BJ (cell line): ENCODE measurements around the gene TRAPPC1. TPM values are rescaled to one million over a fixed set of nuclear protein-coding genes. Genes with fewer than 3 reads are reported as not detected.

Experiments used
- CTCF ChIA-PET: fragments of 350-600 bp; formaldehyde crosslinking; extraction: SDS; loops from one replicate; lab custom pipeline; 2021; ENCODE audit warnings: antibody characterized with exemption, inconsistent platforms; lab: Yijun Ruan, JAX
- POLR2A ChIA-PET: fragments of 300-600 bp; sonication (Branson Sonifier 250); formaldehyde crosslinking; extraction: SDS; loops from one replicate; lab custom pipeline; 2021; ENCODE audit warnings: antibody characterized with exemption; lab: Charles Lee
- DNase-seq: peaks from one replicate; pipeline ENCODE4 v3.0.0-alpha.2; 2011; ENCODE audit warnings: low read depth
- H3K27me3 ChIP-seq: 2 replicates; pipeline ENCODE4 v1.6.0; 2011; ENCODE audit warnings: low read length; ENCODE audit not compliant: control insufficient read depth, insufficient read depth
- H3K36me3 ChIP-seq: 2 replicates; pipeline ENCODE4 v1.5.1; 2011; ENCODE audit warnings: low read length; ENCODE audit not compliant: control insufficient read depth, insufficient read depth
- H3K4me3 ChIP-seq: 2 replicates; pipeline ENCODE4 v1.5.1; 2011; ENCODE audit warnings: low read depth, mild to moderate bottlenecking, control low read depth, low read length
- polyA plus RNA-seq: library from polyadenylated mRNA; depleted of rRNA; stranded (reverse); fragments of >200 nt; gene quantifications from 2 replicates; pipeline ENCODE4 v1.2.3, GENCODE V29; 2011
- TF ChIP-seq, protein P1 (sequence below): IDR thresholded peaks from 2 replicates; pipeline ENCODE4 v1.5.1; 2011; ENCODE audit warnings: low read depth, mild to moderate bottlenecking, control low read depth, inconsistent platforms, low read length, moderate library complexity; ENCODE audit not compliant: insufficient read depth

The TRAPPC1 gene
- polyA plus RNA-seq, 1 experiment: 264 TPM

DNA sequence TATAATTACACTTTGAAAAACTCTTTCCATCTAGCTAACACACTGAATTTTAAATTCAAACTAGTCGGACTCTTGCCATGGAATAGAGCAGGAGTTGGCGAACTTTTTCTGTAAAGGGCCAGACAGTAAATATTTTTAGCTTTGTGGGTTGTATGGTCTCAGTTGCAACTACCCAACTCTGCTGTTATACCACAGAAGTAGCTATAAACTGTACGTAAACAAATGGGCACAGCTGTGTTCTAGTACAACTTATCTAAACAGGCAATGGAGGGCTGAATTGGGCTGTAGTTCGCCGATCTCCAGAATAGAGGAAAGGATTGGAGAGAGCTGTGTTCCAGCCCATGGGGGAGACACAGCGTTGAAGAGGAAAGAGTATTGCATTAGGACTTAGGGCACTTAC is 9.0 kb upstream of the TRAPPC1 start:
- H3K4me3 ChIP-seq: no peak overlapping the region
- no peak for DNase-seq
- CTCF ChIA-PET: interaction anchor here (1.5 to 2.7 kb wide), 2 partner anchors 44 to 48 kb away, joined by 3 to 12 read pairs; no protein-coding TSS in a partner anchor
- H3K27me3 ChIP-seq: no peaks in the 10 kb centered on the region
- H3K36me3 ChIP-seq: peaks cover 23% of the 10 kb centered on the region
- POLR2A ChIA-PET: no interaction called here
- TF ChIP-seq, protein P1, sequence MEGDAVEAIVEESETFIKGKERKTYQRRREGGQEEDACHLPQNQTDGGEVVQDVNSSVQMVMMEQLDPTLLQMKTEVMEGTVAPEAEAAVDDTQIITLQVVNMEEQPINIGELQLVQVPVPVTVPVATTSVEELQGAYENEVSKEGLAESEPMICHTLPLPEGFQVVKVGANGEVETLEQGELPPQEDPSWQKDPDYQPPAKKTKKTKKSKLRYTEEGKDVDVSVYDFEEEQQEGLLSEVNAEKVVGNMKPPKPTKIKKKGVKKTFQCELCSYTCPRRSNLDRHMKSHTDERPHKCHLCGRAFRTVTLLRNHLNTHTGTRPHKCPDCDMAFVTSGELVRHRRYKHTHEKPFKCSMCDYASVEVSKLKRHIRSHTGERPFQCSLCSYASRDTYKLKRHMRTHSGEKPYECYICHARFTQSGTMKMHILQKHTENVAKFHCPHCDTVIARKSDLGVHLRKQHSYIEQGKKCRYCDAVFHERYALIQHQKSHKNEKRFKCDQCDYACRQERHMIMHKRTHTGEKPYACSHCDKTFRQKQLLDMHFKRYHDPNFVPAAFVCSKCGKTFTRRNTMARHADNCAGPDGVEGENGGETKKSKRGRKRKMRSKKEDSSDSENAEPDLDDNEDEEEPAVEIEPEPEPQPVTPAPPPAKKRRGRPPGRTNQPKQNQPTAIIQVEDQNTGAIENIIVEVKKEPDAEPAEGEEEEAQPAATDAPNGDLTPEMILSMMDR: no peak

DNA sequence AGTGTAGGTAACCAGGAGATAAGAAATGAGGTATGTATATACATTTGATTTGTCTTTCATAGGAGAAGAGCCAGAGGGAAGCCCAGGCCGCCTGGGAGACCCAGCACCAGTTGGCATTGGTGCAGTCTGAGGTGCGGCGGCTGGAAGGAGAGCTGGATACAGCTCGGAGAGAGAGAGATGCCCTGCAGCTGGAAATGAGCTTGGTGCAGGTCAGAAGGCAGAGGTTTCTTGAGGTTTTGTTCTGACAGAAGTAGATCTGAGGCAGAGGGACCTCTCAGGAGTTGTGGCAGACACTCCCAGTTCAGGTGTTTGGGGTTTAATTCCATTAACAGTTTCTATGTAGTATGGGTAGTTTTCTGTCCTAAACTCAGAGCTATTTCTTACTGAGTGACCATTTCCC is 8.3 kb upstream of the TRAPPC1 start:
- no peak for DNase-seq
- H3K36me3 ChIP-seq: peaks cover 22% of the 10 kb centered on the region
- H3K27me3 ChIP-seq: no peaks in the 10 kb centered on the region
- CTCF ChIA-PET: interaction anchor here (1.4 to 2.7 kb wide), 3 partner anchors 45 to 78 kb away, joined by 3 to 12 read pairs (median 4); no protein-coding TSS in a partner anchor
- no peak overlapping the region for H3K4me3 ChIP-seq
- TF ChIP-seq, protein P1: no peak
- POLR2A ChIA-PET: no interaction called here

DNA sequence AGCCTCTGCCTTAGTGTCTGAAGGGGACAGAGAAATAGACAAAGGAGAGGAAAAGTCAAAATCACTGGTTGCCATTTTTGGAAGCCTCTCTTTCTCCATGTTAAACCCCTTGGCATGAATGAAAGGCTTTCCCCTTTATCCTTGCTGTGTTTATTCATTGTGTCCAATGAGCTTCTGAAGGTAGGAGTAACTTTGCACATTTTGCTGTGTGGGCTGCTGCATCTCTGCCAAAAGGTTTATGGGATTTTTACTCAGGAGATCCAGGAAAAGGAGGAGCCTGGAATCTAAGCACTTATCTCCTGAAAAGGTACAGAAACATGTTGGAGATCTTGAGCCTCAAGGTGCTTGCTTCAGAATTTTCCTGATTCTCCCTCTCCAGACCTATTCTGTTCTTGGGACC is 4.1 kb upstream of the TRAPPC1 start:
- POLR2A ChIA-PET: no interaction called here
- peaks cover 8% of the 10 kb centered on the region for H3K36me3 ChIP-seq
- DNase-seq: no peak
- TF ChIP-seq, protein P1: no peak
- no peak overlapping the region for H3K4me3 ChIP-seq
- CTCF ChIA-PET: interaction anchor here (0.6 to 1.4 kb wide), 4 partner anchors 37 to 105 kb away, joined by 3 read pairs; no protein-coding TSS in a partner anchor
- no peaks in the 10 kb centered on the region for H3K27me3 ChIP-seq

DNA sequence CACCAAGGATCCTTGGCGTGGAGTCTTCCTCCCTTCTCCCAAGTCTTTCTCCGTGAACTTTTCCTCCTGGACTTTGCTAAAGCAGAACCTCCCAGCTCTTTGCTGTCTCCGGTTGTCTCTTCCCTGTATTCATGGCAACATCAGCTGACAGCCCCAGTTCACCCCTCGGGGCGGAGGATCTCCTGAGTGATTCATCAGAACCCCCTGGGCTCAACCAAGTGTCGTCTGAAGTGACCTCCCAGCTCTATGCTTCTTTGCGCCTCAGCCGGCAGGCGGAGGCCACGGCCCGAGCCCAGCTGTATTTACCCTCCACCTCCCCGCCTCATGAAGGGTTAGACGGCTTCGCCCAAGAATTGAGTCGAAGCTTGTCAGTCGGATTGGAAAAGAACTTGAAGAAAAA is 1.2 kb upstream of the TRAPPC1 start:
- Histone ChIP-seq H3K36me3 (peaks cover 1% of the 10 kb centered on the region), H3K4me3 (peak overlapping the region; percentile 64), H3K27me3 (no peaks in the 10 kb centered on the region)
- TF ChIP-seq, protein P1: peak; percentile 49
- ChIA-PET CTCF (interaction anchor here (0.7 to 4.9 kb wide), 12 partner anchors 10 to 190 kb away, joined by 3 to 46 read pairs (median 4); partner anchors contain the start of gene RNF227), POLR2A (interaction anchor here (0.9 kb wide), 1 partner anchor 17 kb away, joined by 3 read pairs; the partner anchor contains the start of gene RNF227)
- no peak for DNase-seq

DNA sequence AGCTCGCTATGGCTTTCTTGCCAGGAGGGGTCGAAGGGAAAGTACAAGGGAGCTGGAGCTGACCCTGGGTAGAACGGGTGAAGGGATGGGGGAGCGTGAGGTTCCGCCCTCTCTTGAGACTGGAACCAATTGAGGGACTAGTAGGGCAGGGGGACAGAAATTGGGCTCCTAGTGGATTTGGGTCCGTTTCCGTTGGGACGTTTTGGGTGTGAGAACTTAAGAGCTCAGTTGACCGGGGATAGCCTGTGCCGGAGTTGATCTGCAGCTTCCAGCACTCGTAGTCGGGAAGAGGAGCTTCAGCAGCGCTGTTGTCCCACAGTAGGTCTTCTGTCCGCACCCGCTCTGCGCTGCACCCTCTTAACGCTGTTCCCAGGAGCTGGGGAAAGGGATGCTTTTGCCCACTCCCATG is 741 bp upstream of the TRAPPC1 start:
- CTCF ChIA-PET: interaction anchor here (0.9 to 4.9 kb wide), 16 partner anchors 10 to 189 kb away, joined by 3 to 46 read pairs (median 4); partner anchors contain the start of gene RNF227
- Histone ChIP-seq H3K36me3 (peaks cover 1% of the 10 kb centered on the region), H3K27me3 (no peaks in the 10 kb centered on the region), H3K4me3 (peak overlapping the region; percentile 64)
- POLR2A ChIA-PET: interaction anchor here (0.6 to 1.0 kb wide), 3 partner anchors 17 to 455 kb away, joined by 3 to 5 read pairs (median 3); partner anchors contain the start of gene RNF227
- TF ChIP-seq, protein P1: no peak
- DNase-seq: no peak
